Measurements from ENCODE around the gene EPHB1.
"Not testable (repeated sequence)": the region's sequence is repeated elsewhere in the genome, so short reads cannot be mapped to it uniquely, and the experiment has no call there.

Gene EPHB1

GRCh38 chr3:135017003-135017893, 222.2 kb downstream of the EPHB1 start:
- no peak for DNase-seq

GRCh38 chr3:135018149-135018923, 223.3 kb downstream of the EPHB1 start:
- DNase-seq = no peak

GRCh38 chr3:135020181-135020580, 225.1 kb downstream of the EPHB1 start:
- no peak for DNase-seq

- DNase-seq = no peak
These were observed 229.1 kb downstream of the EPHB1 start for GRCh38 chr3:135023996-135024658.

- not testable (repeated sequence) for DNase-seq
These were observed 235.9 kb downstream of the EPHB1 start for GRCh38 chr3:135030768-135031615.

GRCh38 chr3:135033737-135034136, 238.7 kb downstream of the EPHB1 start:
- no peak for DNase-seq

- DNase-seq = no peak
These were observed 239.3 kb downstream of the EPHB1 start for GRCh38 chr3:135034291-135034768.

GRCh38 chr3:135034891-135035440, 239.9 kb downstream of the EPHB1 start:
- no peak for DNase-seq

- no peak for DNase-seq
These were observed 243.1 kb downstream of the EPHB1 start for GRCh38 chr3:135038186-135038585.

GRCh38 chr3:135039536-135039935, 244.5 kb downstream of the EPHB1 start:
- DNase-seq = not testable (repeated sequence)

- no peak for DNase-seq
These were observed 245.5 kb downstream of the EPHB1 start for GRCh38 chr3:135040321-135041240.

GRCh38 chr3:135041601-135042000, 246.5 kb downstream of the EPHB1 start:
- DNase-seq = no peak

- no peak for DNase-seq
These were observed 252.0 kb downstream of the EPHB1 start for GRCh38 chr3:135047061-135047460.

GRCh38 chr3:135050536-135050935, 255.5 kb downstream of the EPHB1 start:
- DNase-seq = no peak

- no peak for DNase-seq
These were observed 256.4 kb downstream of the EPHB1 start for GRCh38 chr3:135051409-135051973.

GRCh38 chr3:135055449-135055848, 260.4 kb downstream of the EPHB1 start:
- DNase-seq = no peak

- no peak for DNase-seq
These were observed 261.1 kb downstream of the EPHB1 start for GRCh38 chr3:135056084-135056730.

GRCh38 chr3:135056733-135057310, 261.8 kb downstream of the EPHB1 start:
- no peak for DNase-seq

- DNase-seq = no peak
These were observed 262.9 kb downstream of the EPHB1 start for GRCh38 chr3:135057996-135058395.

GRCh38 chr3:135059580-135059979, 264.5 kb downstream of the EPHB1 start:
- no peak for DNase-seq
